ENCODE measurements around the gene VANGL2.
A peak's percentile ranks its signal among the peaks of the same experiment; 100 is the strongest.

VANGL2 gene

DNA sequence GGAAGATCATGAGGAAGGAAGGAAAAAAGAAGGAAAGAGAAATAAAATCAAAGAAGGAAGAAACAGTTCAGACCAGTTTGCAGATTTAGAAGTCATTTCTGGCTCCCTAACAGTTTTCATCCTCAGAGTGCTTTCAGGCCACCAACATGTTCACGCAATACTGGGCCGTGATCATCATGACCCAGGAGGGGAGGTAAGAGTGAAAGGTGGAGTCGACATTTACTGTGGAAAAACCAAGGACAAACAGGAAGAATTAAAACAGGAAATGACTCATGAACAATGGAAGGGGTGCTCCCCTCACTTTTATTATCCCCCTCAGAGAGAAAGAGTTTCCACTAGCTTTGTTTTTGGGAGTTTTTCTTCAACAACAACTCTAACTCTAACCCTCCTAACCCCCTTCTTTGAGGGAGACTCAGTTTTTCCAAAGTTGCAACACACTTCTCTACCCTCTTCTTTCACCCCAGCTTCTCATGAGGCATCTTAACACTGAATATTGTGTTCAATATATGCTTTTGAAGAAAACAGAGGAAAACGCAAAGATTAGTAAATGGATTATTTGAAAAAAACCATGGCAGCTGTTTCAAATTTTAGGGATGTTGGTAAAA lies 60.4 kb downstream of the VANGL2 start:
- Histone ChIP-seq H3K4me1 (ENCODE audit: insufficient read depth, low read length, severe bottlenecking) (peaks cover 31% of the 10 kb centered on the region), H3K36me3 (ENCODE audit: insufficient read depth, low read length) (no peaks in the 10 kb centered on the region), H3K27ac (ENCODE audit: low read depth, low read length, poor library complexity, severe bottlenecking) (peak overlapping the region; percentile 63), H3K9me2 (ENCODE audit: low read depth, low read length) (no peaks in the 10 kb centered on the region), H4K20me1 (ENCODE audit: insufficient read depth, low read length) (no peaks in the 10 kb centered on the region), H3K79me2 (ENCODE audit: insufficient read depth, low read length) (no peaks in the 10 kb centered on the region), H3K27me3 (ENCODE audit: insufficient read depth, low read length) (no peaks in the 10 kb centered on the region), H2AFZ (ENCODE audit: low read length) (peak overlapping the region; percentile 95), H3K4me3 (ENCODE audit: low read depth, low read length, poor library complexity, severe bottlenecking) (peak overlapping the region; percentile 2), H3K9me3 (ENCODE audit: low read length) (no peaks in the 10 kb centered on the region), H3F3A (ENCODE audit: insufficient read depth, low read length) (0 out of 2 replicates have a peak, but pooled peaks cover 6% of the 10 kb centered on the region), H3K9ac (ENCODE audit: low read length) (peak overlapping the region; percentile 38), H3K4me2 (ENCODE audit: low read length) (peak overlapping the region; percentile 56)
- TF ChIP-seq, protein P1, sequence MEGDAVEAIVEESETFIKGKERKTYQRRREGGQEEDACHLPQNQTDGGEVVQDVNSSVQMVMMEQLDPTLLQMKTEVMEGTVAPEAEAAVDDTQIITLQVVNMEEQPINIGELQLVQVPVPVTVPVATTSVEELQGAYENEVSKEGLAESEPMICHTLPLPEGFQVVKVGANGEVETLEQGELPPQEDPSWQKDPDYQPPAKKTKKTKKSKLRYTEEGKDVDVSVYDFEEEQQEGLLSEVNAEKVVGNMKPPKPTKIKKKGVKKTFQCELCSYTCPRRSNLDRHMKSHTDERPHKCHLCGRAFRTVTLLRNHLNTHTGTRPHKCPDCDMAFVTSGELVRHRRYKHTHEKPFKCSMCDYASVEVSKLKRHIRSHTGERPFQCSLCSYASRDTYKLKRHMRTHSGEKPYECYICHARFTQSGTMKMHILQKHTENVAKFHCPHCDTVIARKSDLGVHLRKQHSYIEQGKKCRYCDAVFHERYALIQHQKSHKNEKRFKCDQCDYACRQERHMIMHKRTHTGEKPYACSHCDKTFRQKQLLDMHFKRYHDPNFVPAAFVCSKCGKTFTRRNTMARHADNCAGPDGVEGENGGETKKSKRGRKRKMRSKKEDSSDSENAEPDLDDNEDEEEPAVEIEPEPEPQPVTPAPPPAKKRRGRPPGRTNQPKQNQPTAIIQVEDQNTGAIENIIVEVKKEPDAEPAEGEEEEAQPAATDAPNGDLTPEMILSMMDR (IDR thresholded peaks at IDR 0.05; ENCODE audit: low read length) = no peak
- no peak for TF ChIP-seq EZH2 (IDR thresholded peaks at IDR 0.05; ENCODE audit: borderline replicate concordance, low read length)

DNA sequence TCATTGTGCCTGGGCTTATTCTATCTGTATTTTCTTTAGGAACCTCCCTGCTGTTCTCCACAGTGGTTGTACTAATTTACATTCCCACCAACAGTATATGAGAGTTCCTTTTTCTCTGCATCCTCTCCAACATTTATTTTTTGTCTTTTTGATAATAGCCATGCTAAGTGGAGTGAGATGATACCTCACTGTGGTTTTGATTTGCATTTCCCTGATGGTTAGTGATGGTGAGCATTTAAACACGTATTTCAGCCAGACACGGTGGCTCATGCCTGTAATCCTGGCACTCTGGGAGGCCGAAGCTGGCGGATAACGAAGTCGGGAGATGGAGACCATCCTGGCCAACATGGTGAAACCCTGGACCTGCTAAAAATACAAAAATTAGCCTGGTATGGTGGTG lies 64.8 kb downstream of the VANGL2 start:
- TF ChIP-seq, protein P1 (IDR thresholded peaks at IDR 0.05; ENCODE audit: low read length) = no peak
- no peak for TF ChIP-seq EZH2 (IDR thresholded peaks at IDR 0.05; ENCODE audit: borderline replicate concordance, low read length)
- Histone ChIP-seq H3K9me2 (ENCODE audit: low read depth, low read length) (no peaks in the 10 kb centered on the region), H2AFZ (ENCODE audit: low read length) (no peak overlapping the region), H3K4me2 (ENCODE audit: low read length) (no peak overlapping the region), H3K4me1 (ENCODE audit: insufficient read depth, low read length, severe bottlenecking) (peaks cover 23% of the 10 kb centered on the region), H3K9ac (ENCODE audit: low read length) (no peak overlapping the region), H3K79me2 (ENCODE audit: insufficient read depth, low read length) (no peaks in the 10 kb centered on the region), H4K20me1 (ENCODE audit: insufficient read depth, low read length) (no peaks in the 10 kb centered on the region), H3K27me3 (ENCODE audit: insufficient read depth, low read length) (no peaks in the 10 kb centered on the region), H3K4me3 (ENCODE audit: low read depth, low read length, poor library complexity, severe bottlenecking) (no peak overlapping the region), H3K27ac (ENCODE audit: low read depth, low read length, poor library complexity, severe bottlenecking) (no peak overlapping the region), H3F3A (ENCODE audit: insufficient read depth, low read length) (0 out of 2 replicates have a peak, but pooled peaks cover 3% of the 10 kb centered on the region), H3K9me3 (ENCODE audit: low read length) (no peaks in the 10 kb centered on the region), H3K36me3 (ENCODE audit: insufficient read depth, low read length) (no peaks in the 10 kb centered on the region; the same call in 1 of the 2 replicates)

DNA sequence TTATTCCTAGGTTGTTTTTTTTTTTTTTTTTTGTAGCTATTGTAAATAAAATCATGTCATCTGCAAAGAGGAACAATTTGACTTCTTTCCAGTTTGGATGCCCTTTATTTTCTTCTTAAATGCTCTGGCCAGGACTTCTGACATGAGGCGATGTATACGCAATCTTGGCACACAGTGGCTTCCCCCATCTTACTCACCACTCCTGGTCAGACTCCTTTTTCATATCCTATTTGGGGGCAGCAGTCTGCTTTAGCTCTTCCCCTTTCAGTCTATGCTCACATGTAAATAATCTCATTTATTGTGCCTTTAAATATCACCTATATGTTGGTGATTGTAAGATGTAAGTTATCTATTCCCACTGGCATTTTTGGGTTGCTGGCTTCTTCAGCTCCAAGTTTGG lies 66.6 kb downstream of the VANGL2 start:
- Histone ChIP-seq H3K4me1 (ENCODE audit: insufficient read depth, low read length, severe bottlenecking) (peaks cover 14% of the 10 kb centered on the region), H3K27me3 (ENCODE audit: insufficient read depth, low read length) (no peaks in the 10 kb centered on the region), H3K9ac (ENCODE audit: low read length) (no peak overlapping the region), H3K9me3 (ENCODE audit: low read length) (no peaks in the 10 kb centered on the region), H3K36me3 (ENCODE audit: insufficient read depth, low read length) (no peaks in the 10 kb centered on the region; the same call in 1 of the 2 replicates), H2AFZ (ENCODE audit: low read length) (no peak overlapping the region), H3K27ac (ENCODE audit: low read depth, low read length, poor library complexity, severe bottlenecking) (no peak overlapping the region), H3K79me2 (ENCODE audit: insufficient read depth, low read length) (no peaks in the 10 kb centered on the region), H3F3A (ENCODE audit: insufficient read depth, low read length) (0 out of 2 replicates have a peak, but pooled peaks cover 3% of the 10 kb centered on the region), H3K9me2 (ENCODE audit: low read depth, low read length) (no peaks in the 10 kb centered on the region), H3K4me2 (ENCODE audit: low read length) (no peak overlapping the region), H3K4me3 (ENCODE audit: low read depth, low read length, poor library complexity, severe bottlenecking) (no peak overlapping the region), H4K20me1 (ENCODE audit: insufficient read depth, low read length) (no peaks in the 10 kb centered on the region)
- TF ChIP-seq, protein P1 (IDR thresholded peaks at IDR 0.05; ENCODE audit: low read length) = no peak
- TF ChIP-seq EZH2 (IDR thresholded peaks at IDR 0.05; ENCODE audit: borderline replicate concordance, low read length) = no peak

Measured in OCI-LY1 (cell line).